HEK293 (cell line): Measurements from ENCODE around the gene ARHGAP21.

Experiments
- CTCF ChIA-PET: fragments of 350-600 bp; formaldehyde crosslinking; extraction: SDS; loops from one replicate; lab custom pipeline; 2021; ENCODE audit warnings: antibody characterized with exemption; lab: Yijun Ruan, JAX
- POLR2A ChIA-PET: fragments of 300-600 bp; formaldehyde crosslinking; extraction: SDS; loops from one replicate; lab custom pipeline; 2020; ENCODE audit warnings: antibody characterized with exemption, inconsistent platforms; lab: Yijun Ruan, JAX
- H3K27ac ChIP-seq: fragments of 200-500 bp; sonication (Bioruptor generic); 2 replicates; pipeline ENCODE4 v1.5.1; 2014; ENCODE audit warnings: low read depth, low read length, control low read depth, inconsistent platforms; ENCODE audit errors: extremely low read depth
- H3K36me3 ChIP-seq, 2 experiments: fragments of 200-500 bp in 1 of 2; sonication (Bioruptor generic) in 1 of 2; 1 replicate in 1 of 2; 2 replicates in 1 of 2; pipeline ENCODE4 v1.5.1; 2014 to 2017; ENCODE audit warnings: inconsistent platforms in 2 of 2, low read length in 2 of 2; ENCODE audit not compliant: control insufficient read depth in 2 of 2, insufficient read depth in 1 of 2
- H3K4me1 ChIP-seq: fragments of 200-500 bp; sonication (Bioruptor generic); 2 replicates; pipeline ENCODE4 v1.5.1; 2014; ENCODE audit warnings: mild to moderate bottlenecking, low read length, inconsistent platforms; ENCODE audit not compliant: control insufficient read depth, insufficient read depth
- H3K4me3 ChIP-seq: 2 replicates; pipeline ENCODE4 v1.5.1; 2011; ENCODE audit warnings: low read depth, mild to moderate bottlenecking, control low read depth, low read length, moderate library complexity
- H3K9me3 ChIP-seq: fragments of 200-500 bp; sonication (Bioruptor generic); 2 replicates; pipeline ENCODE4 v1.5.1; 2014; ENCODE audit warnings: low read depth, low read length, inconsistent platforms; ENCODE audit not compliant: control insufficient read depth, insufficient read depth
- GLI2 ChIP-seq: fragments of 450-650 bp; formaldehyde crosslinking; IDR thresholded peaks from 2 replicates; pipeline ENCODE4; 2017; ENCODE audit warnings: missing biosample characterization, missing genetic modification characterization, low read depth, borderline replicate concordance
- PRDM1 ChIP-seq: fragments of 450-650 bp; formaldehyde crosslinking; IDR thresholded peaks from 2 replicates; pipeline ENCODE4; 2016; ENCODE audit warnings: missing biosample characterization, missing genetic modification characterization
- SP7 ChIP-seq: fragments of 450-650 bp; formaldehyde crosslinking; IDR thresholded peaks from 2 replicates; pipeline ENCODE4 v1.5.1; 2016; ENCODE audit warnings: missing biosample characterization, missing genetic modification characterization
- ZEB2 ChIP-seq: fragments of 450-650 bp; formaldehyde crosslinking; IDR thresholded peaks from 2 replicates; pipeline ENCODE4 v1.5.1; 2016; ENCODE audit warnings: missing biosample characterization, missing genetic modification characterization
- ZFP3 ChIP-seq: fragments of 450-650 bp; formaldehyde crosslinking; IDR thresholded peaks from 2 replicates; pipeline ENCODE4 v1.5.1; 2016; ENCODE audit warnings: low read depth, missing biosample characterization, missing genetic modification characterization
- ZIC2 ChIP-seq: fragments of 450-650 bp; formaldehyde crosslinking; IDR thresholded peaks from 2 replicates; pipeline ENCODE4 v1.5.1; 2016; ENCODE audit warnings: missing biosample characterization, missing genetic modification characterization
- ZNF211 ChIP-seq: fragments of 450-650 bp; formaldehyde crosslinking; IDR thresholded peaks from 2 replicates; pipeline ENCODE4 v1.5.1; 2016; ENCODE audit warnings: low read depth, missing biosample characterization, missing genetic modification characterization
- ZNF248 ChIP-seq: fragments of 450-650 bp; formaldehyde crosslinking; IDR thresholded peaks from 2 replicates; pipeline ENCODE4 v1.5.1; 2017; ENCODE audit warnings: missing biosample characterization, missing genetic modification characterization
- ZNF423 ChIP-seq: fragments of 450-650 bp; formaldehyde crosslinking; IDR thresholded peaks from 2 replicates; pipeline ENCODE4 v1.5.1; 2016; ENCODE audit warnings: missing biosample characterization, missing genetic modification characterization
- ZNF639 ChIP-seq: fragments of 450-650 bp; formaldehyde crosslinking; IDR thresholded peaks from 2 replicates; pipeline ENCODE4 v1.5.1; 2016; ENCODE audit warnings: missing biosample characterization, missing genetic modification characterization
- ZNF658 ChIP-seq: fragments of 450-650 bp; formaldehyde crosslinking; IDR thresholded peaks from 2 replicates; pipeline ENCODE4; 2016; ENCODE audit warnings: missing biosample characterization, missing genetic modification characterization
- ZNF747 ChIP-seq: fragments of 450-650 bp; formaldehyde crosslinking; IDR thresholded peaks from 2 replicates; pipeline ENCODE4 v1.5.1; 2016; ENCODE audit warnings: missing biosample characterization, missing genetic modification characterization
- ZNF76 ChIP-seq: fragments of 450-650 bp; formaldehyde crosslinking; IDR thresholded peaks from 2 replicates; pipeline ENCODE4; 2016; ENCODE audit warnings: low read depth, missing biosample characterization, missing genetic modification characterization, borderline replicate concordance
- ZNF791 ChIP-seq: fragments of 450-650 bp; formaldehyde crosslinking; IDR thresholded peaks from 2 replicates; pipeline ENCODE4 v1.5.1; 2016; ENCODE audit warnings: missing biosample characterization, missing genetic modification characterization
- ZNF792 ChIP-seq: fragments of 450-650 bp; formaldehyde crosslinking; IDR thresholded peaks from 2 replicates; pipeline ENCODE4 v1.5.1; 2016; ENCODE audit warnings: missing biosample characterization, missing genetic modification characterization
- TF ChIP-seq, protein P1 (sequence below): fragments of 450-650 bp; formaldehyde crosslinking; IDR thresholded peaks from 2 replicates; pipeline ENCODE4 v1.5.0; 2017; ENCODE audit warnings: missing biosample characterization, missing genetic modification characterization, borderline replicate concordance
- TF ChIP-seq, protein P2 (sequence below): fragments of 450-650 bp; formaldehyde crosslinking; IDR thresholded peaks from 2 replicates; pipeline ENCODE4; 2016; ENCODE audit warnings: missing biosample characterization, missing genetic modification characterization
- TF ChIP-seq, protein P3 (sequence below): fragments of 450-650 bp; formaldehyde crosslinking; IDR thresholded peaks from 2 replicates; pipeline ENCODE4 v1.5.1; 2017; ENCODE audit warnings: missing biosample characterization, missing genetic modification characterization

ARHGAP21 gene

DNA sequence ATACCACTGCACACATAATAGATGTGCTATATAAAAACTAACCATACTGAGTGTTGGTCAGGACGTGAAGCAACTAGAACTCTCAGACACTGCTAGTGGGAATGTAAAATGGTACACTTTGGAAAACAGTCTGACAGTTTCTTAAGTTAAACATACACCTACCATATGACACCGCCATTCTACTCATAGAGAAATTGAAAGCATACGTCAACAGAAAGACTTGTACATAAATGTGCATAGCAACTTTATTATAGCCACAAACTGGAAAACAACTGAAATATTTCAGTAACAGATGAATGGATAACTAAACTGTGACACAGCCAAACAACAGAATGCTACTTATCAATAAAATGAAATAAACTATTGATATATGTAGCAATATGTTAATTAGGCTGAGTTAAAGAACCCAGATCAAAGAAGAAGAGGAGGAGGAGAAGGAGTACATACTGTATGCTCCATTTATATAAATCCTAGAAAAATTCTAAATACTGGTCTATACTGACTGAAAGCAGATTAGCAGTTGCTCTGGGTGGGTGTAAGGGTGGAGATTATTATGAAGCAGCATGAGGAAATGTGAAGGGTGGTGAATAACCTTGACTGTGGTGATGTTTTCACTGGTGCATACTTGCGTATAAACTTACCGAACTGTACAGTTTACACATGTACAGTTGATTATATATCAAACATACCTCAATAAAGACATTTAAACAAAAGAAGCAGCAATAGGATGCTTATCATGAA lies 48.6 kb downstream of the ARHGAP21 start:
- Histone ChIP-seq H3K27ac (no peak overlapping the region), H3K4me3 (no peak overlapping the region), H3K9me3 (no peaks in the 10 kb centered on the region), H3K36me3 (no peaks in the 10 kb centered on the region), H3K4me1 (no peaks in the 10 kb centered on the region)
- ChIA-PET CTCF (no interaction called here), POLR2A (no interaction called here)
- TF ChIP-seq ZIC2, result no peak
- no peak for TF ChIP-seq SP7
- TF ChIP-seq ZNF658 (tag by site-specific recombination), result no peak
- TF ChIP-seq GLI2 (tag by site-specific recombination), result no peak
- TF ChIP-seq, protein P1, sequence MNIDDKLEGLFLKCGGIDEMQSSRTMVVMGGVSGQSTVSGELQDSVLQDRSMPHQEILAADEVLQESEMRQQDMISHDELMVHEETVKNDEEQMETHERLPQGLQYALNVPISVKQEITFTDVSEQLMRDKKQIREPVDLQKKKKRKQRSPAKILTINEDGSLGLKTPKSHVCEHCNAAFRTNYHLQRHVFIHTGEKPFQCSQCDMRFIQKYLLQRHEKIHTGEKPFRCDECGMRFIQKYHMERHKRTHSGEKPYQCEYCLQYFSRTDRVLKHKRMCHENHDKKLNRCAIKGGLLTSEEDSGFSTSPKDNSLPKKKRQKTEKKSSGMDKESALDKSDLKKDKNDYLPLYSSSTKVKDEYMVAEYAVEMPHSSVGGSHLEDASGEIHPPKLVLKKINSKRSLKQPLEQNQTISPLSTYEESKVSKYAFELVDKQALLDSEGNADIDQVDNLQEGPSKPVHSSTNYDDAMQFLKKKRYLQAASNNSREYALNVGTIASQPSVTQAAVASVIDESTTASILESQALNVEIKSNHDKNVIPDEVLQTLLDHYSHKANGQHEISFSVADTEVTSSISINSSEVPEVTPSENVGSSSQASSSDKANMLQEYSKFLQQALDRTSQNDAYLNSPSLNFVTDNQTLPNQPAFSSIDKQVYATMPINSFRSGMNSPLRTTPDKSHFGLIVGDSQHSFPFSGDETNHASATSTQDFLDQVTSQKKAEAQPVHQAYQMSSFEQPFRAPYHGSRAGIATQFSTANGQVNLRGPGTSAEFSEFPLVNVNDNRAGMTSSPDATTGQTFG, result no peak
- TF ChIP-seq, protein P2, sequence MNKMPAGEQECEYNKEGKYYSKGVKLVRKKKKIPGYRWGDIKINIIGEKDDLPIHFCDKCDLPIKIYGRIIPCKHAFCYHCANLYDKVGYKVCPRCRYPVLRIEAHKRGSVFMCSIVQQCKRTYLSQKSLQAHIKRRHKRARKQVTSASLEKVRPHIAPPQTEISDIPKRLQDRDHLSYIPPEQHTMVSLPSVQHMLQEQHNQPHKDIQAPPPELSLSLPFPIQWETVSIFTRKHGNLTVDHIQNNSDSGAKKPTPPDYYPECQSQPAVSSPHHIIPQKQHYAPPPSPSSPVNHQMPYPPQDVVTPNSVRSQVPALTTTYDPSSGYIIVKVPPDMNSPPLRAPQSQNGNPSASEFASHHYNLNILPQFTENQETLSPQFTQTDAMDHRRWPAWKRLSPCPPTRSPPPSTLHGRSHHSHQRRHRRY (tag by site-specific recombination), result no peak
- no peak for TF ChIP-seq ZNF792 (tag by site-specific recombination)
- TF ChIP-seq ZNF639 (tag by site-specific recombination), result no peak
- TF ChIP-seq ZNF747 (tag by site-specific recombination), result no peak
- TF ChIP-seq, protein P3, sequence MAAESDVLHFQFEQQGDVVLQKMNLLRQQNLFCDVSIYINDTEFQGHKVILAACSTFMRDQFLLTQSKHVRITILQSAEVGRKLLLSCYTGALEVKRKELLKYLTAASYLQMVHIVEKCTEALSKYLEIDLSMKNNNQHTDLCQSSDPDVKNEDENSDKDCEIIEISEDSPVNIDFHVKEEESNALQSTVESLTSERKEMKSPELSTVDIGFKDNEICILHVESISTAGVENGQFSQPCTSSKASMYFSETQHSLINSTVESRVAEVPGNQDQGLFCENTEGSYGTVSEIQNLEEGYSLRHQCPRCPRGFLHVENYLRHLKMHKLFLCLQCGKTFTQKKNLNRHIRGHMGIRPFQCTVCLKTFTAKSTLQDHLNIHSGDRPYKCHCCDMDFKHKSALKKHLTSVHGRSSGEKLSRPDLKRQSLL (tag by site-specific recombination), result no peak
- no peak for TF ChIP-seq ZNF791 (tag by site-specific recombination)
- no peak for TF ChIP-seq ZFP3

DNA sequence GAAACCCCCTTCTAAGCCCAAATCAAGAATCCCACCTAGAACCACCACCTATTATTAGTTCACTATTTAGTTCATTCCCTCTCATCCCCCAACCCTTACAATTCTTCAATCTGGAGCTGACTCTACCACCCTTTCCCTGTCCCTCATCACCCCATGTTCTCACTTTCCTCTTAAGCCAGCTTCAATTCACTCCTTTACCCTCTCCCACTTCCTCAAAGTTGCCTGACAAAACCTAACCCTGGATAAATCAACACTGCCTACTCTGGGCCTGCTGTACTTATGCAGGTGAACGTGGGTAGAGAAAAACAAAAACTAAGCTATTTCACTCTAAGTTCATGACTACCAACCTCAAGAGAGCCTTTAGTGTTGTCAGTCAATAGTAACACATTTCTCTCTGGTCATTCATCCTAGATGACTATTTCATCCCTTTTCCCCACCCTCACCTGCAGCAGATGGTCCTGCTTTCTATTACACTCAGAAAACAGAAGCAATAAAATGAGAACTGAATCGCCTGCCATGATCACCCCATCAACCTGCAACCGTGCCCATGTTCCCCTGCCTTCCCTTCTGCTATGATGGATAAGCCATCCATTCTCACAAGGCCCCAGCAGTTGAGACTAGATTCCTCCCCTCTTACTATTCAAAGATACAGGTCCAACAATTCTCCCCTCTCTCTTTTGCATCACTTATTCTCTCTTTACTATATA lies 52.6 kb downstream of the ARHGAP21 start:
- Histone ChIP-seq H3K4me1 (no peaks in the 10 kb centered on the region), H3K27ac (no peak overlapping the region), H3K9me3 (no peaks in the 10 kb centered on the region), H3K36me3 (peaks cover 4 to 12% of the 10 kb centered on the region in 2 experiments; a peak in 2 of 3 replicates)
- CTCF ChIA-PET, result no interaction called here
- POLR2A ChIA-PET, result interaction anchor here (0.5 to 1.2 kb wide), 2 partner anchors 52 to 1812 kb away, joined by 3 read pairs; partner anchors contain the start of gene ARHGAP21
- TF ChIP-seq ZNF248 (no peak), ZNF423 (tag by site-specific recombination) (no peak), PRDM1 (tag by site-specific recombination) (peak; percentile 53; the same call in 1 of the 2 replicates), ZNF76 (tag by site-specific recombination) (no peak), ZNF211 (no peak), ZEB2 (tag by site-specific recombination) (no peak)
- TF ChIP-seq, all 188 proteins: peak for 1
- no peak overlapping the region for H3K4me3 ChIP-seq
